ENCODE measurements around the gene AGPAT4. TPM values are rescaled to one million over a fixed set of nuclear protein-coding genes. Genes with fewer than 3 reads are reported as not detected.

The AGPAT4 gene
- total and polyA plus RNA-seq, 2 donors (not counting 3 experiments of a cell fraction or from before 2014, with no cell fraction given), result 10.2 to 15.2 TPM

DNA sequence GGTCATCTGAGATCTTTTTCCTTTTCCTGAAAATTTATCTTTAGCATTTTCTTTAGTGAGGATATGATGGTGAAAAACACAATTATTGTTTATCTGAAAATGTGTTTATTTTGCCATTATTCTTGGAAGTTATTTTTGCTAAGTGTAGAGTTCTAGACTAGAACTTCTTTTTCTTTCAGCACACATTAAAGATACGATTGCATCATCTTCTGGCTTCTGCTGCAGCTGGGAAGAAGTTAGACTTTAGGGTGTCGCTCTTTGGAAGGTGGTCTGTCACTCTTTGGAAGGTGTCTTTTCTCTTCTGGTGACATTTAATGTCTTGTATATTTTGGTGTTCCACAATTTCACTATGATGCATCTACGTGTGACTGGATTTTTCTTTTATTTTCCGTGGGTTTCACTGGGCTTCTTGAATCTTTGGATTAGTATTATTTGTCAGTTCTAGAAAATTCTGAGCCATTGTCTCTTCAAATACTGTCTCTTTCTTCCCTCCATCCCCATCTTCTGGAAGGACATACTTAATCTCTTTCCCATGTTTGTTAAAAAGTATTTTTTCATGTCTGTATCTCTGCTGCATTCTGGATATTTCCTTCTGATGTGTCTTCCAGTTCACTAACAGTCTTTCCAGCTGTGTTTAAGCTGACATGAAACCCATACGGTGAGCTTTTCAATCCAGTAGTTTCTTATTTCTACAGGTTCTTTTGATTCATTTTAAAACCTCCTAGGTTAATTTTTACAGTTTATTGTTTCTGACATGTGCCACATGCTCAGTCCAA, 81.0 kb downstream of the AGPAT4 start:
- intact Hi-C loops (cut with micrococcal nuclease), result no loop called here
- TF ChIP-seq JUN (IDR thresholded peaks at IDR 0.05; ENCODE audit: borderline replicate concordance, insufficient read depth, insufficient read length, low read depth), result no peak
- TF ChIP-seq GATA2 (IDR thresholded peaks at IDR 0.05; ENCODE audit: insufficient read depth, insufficient read length, low read depth, low read length), result no peak
- TF ChIP-seq, protein P1, sequence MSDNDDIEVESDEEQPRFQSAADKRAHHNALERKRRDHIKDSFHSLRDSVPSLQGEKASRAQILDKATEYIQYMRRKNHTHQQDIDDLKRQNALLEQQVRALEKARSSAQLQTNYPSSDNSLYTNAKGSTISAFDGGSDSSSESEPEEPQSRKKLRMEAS (IDR thresholded peaks at IDR 0.05; ENCODE audit: insufficient read depth, insufficient read length), result no peak
- no peak for TF ChIP-seq POLR2A (IDR thresholded peaks at IDR 0.05; ENCODE audit: low read depth, low read length)
- TF ChIP-seq FOS (IDR thresholded peaks at IDR 0.05; ENCODE audit: borderline replicate concordance, insufficient read depth, low read length), result no peak
- TF ChIP-seq, protein P2, sequence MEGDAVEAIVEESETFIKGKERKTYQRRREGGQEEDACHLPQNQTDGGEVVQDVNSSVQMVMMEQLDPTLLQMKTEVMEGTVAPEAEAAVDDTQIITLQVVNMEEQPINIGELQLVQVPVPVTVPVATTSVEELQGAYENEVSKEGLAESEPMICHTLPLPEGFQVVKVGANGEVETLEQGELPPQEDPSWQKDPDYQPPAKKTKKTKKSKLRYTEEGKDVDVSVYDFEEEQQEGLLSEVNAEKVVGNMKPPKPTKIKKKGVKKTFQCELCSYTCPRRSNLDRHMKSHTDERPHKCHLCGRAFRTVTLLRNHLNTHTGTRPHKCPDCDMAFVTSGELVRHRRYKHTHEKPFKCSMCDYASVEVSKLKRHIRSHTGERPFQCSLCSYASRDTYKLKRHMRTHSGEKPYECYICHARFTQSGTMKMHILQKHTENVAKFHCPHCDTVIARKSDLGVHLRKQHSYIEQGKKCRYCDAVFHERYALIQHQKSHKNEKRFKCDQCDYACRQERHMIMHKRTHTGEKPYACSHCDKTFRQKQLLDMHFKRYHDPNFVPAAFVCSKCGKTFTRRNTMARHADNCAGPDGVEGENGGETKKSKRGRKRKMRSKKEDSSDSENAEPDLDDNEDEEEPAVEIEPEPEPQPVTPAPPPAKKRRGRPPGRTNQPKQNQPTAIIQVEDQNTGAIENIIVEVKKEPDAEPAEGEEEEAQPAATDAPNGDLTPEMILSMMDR (IDR thresholded peaks at IDR 0.05; ENCODE audit: extremely low read depth in 1 of 2, insufficient read depth in 1 of 2, low read depth in 1 of 2, low read length in 2 of 2), result no peak
- TF ChIP-seq EZH2 (IDR thresholded peaks at IDR 0.05; ENCODE audit: borderline replicate concordance, low read depth, low read length, severe bottlenecking), result no peak
- TF ChIP-seq MYC (IDR thresholded peaks at IDR 0.05; ENCODE audit: low read depth, low read length), result no peak
- TF ChIP-seq POLR2AphosphoS5 (IDR thresholded peaks at IDR 0.05; ENCODE audit: insufficient read depth, low read depth, low read length), result no peak
- no peak for FAIRE-seq

More for the DNA sequence above, 81.0 kb downstream of the AGPAT4 start:
- Histone ChIP-seq H3K36me3 (ENCODE audit: control insufficient read depth in 2 of 2, extremely low read depth in 1 of 2, insufficient read depth in 2 of 2, low read length in 2 of 2) (no peaks in the 10 kb centered on the region), H3K4me1 (ENCODE audit: control insufficient read depth, extremely low read depth, insufficient read depth, low read length) (no peaks in the 10 kb centered on the region), H3K79me2 (ENCODE audit: control insufficient read depth, insufficient read depth, low read length) (no peaks in the 10 kb centered on the region), H3K27ac (ENCODE audit: insufficient read depth, low read depth, low read length) (no peak overlapping the region), H3K4me3 (replicated peaks in 1 of 3; ENCODE audit: insufficient read depth in 1 of 3, low read depth in 1 of 3, low read length in 3 of 3) (no peak overlapping the region), H3K9me1 (replicated peaks; ENCODE audit: control insufficient read depth, extremely low read depth, insufficient read depth, low read length) (no peaks in the 10 kb centered on the region), H3K27me3 (ENCODE audit: control insufficient read depth in 2 of 2, insufficient read depth in 2 of 2, low read length in 2 of 2) (no peaks in the 10 kb centered on the region), H3K9ac (replicated peaks; ENCODE audit: extremely low read depth, insufficient read depth, low read length) (no peak overlapping the region), H4K20me1 (replicated peaks; ENCODE audit: control insufficient read depth, extremely low read depth, insufficient read depth, low read length) (no peaks in the 10 kb centered on the region), H2AFZ (ENCODE audit: low read depth, low read length) (no peak overlapping the region), H3K4me2 (ENCODE audit: insufficient read depth, low read length) (no peak overlapping the region), H3K9me3 (replicated peaks; ENCODE audit: control insufficient read depth, insufficient read depth, low read length) (no peaks in the 10 kb centered on the region)
- ChIA-PET CTCF (interaction anchor here (1.0 to 2.1 kb wide), 3 partner anchors 8 to 200 kb away, joined by 3 to 5 read pairs (median 3); no protein-coding TSS in a partner anchor), POLR2A (no interaction called here)
- BruUV-seq (replicated peaks), result no TSS peak
- dilution Hi-C loops (cut with MboI; ENCODE audit: extremely low pct_ligation_motif_present, low sequenced_read_pairs), result no loop called here
- no peak for DNase-seq (ENCODE audit: low read depth, low spot score)
